Measurements from ENCODE around the gene PPP1R26. TPM values are rescaled to one million over a fixed set of nuclear protein-coding genes. Genes with fewer than 3 reads are reported as not detected.

The PPP1R26 gene
- total and polyA plus RNA-seq, 2 of the 13 experiments (the other 11 are each of a cell fraction or from before 2014, with no cell fraction given), result 8.6 to 11.6 TPM

DNA sequence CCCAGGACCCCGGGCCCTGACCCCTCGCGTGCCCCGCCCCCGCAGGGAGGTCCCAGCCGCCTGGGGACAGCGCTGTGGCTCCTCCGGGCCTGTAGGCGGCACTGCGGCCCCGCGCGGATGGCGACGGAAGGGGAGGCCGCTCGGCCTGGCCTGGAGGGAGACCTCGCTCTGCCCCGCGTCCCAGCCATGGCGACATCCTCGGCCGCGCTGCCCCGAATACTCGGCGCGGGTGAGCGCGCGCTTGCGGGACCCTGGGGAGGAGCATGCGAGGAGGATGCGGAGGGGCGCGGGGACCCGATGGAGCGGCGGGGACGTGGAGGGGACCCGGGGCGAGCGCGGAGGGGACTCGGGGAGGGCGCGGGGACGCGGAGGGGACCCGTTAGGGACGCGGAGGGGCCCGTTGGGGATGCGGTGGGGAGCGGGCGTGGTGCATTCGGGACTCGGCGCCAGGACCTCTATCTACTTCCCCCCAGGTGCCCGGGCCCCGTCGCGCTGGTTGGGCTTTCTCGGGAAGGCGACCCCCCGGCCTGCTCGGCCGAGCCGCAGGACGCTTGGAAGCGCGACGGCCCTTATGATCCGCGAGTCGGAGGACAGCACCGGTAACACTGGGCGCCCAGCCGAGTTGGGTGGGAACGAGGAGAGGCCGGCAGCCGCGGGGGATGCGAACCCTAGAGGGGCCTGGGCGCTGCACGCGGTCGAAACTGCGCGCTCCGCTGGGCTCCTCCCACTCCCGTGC is 21.1 kb downstream of the PPP1R26 start, which contains the start of gene MRPS2 (continued):
- TF ChIP-seq, protein P1, sequence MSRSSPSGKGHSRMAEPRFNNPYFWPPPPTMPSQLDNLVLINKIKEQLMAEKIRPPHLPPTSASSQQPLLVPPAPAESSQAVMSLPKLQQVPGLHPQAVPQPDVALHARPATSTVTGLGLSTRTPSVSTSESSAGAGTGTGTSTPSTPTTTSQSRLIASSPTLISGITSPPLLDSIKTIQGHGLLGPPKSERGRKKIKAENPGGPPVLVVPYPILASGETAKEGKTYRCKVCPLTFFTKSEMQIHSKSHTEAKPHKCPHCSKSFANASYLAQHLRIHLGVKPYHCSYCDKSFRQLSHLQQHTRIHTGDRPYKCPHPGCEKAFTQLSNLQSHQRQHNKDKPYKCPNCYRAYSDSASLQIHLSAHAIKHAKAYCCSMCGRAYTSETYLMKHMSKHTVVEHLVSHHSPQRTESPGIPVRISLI (CRISPR knock-in tag; IDR thresholded peaks at IDR 0.05; ENCODE audit: borderline replicate concordance), result no peak
- TF ChIP-seq TARDBP (CRISPR knock-in tag; IDR thresholded peaks at IDR 0.05) (peak; percentile 75), ELF4 (CRISPR knock-in tag; IDR thresholded peaks at IDR 0.05; ENCODE audit: borderline replicate concordance) (no peak), NFE2 (CRISPR knock-in tag; IDR thresholded peaks at IDR 0.05) (no peak), SPEN (CRISPR knock-in tag; IDR thresholded peaks at IDR 0.05; ENCODE audit: low read depth) (peak; percentile 99), REPIN1 (CRISPR knock-in tag; IDR thresholded peaks at IDR 0.05; ENCODE audit: borderline replicate concordance, low read depth) (peak; percentile 62), ZNF83 (CRISPR knock-in tag; IDR thresholded peaks at IDR 0.05; ENCODE audit: borderline replicate concordance) (peak; percentile 58; the same call in 1 of the 2 replicates), ZFAT (CRISPR knock-in tag; conservative IDR thresholded peaks at IDR 0.05) (no peak), RAD21 (CRISPR knock-in tag; IDR thresholded peaks at IDR 0.05) (peak; percentile 58), ZNF124 (CRISPR knock-in tag; IDR thresholded peaks at IDR 0.05) (peak; percentile 66), ZNF501 (CRISPR knock-in tag; IDR thresholded peaks at IDR 0.05) (peak; percentile 78)
- TF ChIP-seq, protein P2, sequence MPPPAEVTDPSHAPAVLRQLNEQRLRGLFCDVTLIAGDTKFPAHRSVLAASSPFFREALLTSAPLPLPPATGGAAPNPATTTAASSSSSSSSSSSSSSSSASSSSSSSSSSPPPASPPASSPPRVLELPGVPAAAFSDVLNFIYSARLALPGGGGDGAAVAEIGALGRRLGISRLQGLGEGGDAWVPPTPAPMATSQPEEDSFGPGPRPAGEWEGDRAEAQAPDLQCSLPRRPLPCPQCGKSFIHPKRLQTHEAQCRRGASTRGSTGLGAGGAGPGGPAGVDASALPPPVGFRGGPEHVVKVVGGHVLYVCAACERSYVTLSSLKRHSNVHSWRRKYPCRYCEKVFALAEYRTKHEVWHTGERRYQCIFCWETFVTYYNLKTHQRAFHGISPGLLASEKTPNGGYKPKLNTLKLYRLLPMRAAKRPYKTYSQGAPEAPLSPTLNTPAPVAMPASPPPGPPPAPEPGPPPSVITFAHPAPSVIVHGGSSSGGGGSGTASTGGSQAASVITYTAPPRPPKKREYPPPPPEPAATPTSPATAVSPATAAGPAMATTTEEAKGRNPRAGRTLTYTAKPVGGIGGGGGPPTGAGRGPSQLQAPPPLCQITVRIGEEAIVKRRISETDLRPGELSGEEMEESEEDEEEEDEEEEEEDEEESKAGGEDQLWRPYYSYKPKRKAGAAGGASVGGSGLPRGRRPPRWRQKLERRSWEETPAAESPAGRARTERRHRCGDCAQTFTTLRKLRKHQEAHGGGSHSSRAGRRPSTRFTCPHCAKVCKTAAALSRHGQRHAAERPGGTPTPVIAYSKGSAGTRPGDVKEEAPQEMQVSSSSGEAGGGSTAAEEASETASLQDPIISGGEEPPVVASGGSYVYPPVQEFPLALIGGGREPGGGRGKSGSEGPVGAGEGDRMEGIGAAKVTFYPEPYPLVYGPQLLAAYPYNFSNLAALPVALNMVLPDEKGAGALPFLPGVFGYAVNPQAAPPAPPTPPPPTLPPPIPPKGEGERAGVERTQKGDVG (CRISPR knock-in tag; IDR thresholded peaks at IDR 0.05; ENCODE audit: borderline replicate concordance), result no peak
- TF ChIP-seq, protein P3, sequence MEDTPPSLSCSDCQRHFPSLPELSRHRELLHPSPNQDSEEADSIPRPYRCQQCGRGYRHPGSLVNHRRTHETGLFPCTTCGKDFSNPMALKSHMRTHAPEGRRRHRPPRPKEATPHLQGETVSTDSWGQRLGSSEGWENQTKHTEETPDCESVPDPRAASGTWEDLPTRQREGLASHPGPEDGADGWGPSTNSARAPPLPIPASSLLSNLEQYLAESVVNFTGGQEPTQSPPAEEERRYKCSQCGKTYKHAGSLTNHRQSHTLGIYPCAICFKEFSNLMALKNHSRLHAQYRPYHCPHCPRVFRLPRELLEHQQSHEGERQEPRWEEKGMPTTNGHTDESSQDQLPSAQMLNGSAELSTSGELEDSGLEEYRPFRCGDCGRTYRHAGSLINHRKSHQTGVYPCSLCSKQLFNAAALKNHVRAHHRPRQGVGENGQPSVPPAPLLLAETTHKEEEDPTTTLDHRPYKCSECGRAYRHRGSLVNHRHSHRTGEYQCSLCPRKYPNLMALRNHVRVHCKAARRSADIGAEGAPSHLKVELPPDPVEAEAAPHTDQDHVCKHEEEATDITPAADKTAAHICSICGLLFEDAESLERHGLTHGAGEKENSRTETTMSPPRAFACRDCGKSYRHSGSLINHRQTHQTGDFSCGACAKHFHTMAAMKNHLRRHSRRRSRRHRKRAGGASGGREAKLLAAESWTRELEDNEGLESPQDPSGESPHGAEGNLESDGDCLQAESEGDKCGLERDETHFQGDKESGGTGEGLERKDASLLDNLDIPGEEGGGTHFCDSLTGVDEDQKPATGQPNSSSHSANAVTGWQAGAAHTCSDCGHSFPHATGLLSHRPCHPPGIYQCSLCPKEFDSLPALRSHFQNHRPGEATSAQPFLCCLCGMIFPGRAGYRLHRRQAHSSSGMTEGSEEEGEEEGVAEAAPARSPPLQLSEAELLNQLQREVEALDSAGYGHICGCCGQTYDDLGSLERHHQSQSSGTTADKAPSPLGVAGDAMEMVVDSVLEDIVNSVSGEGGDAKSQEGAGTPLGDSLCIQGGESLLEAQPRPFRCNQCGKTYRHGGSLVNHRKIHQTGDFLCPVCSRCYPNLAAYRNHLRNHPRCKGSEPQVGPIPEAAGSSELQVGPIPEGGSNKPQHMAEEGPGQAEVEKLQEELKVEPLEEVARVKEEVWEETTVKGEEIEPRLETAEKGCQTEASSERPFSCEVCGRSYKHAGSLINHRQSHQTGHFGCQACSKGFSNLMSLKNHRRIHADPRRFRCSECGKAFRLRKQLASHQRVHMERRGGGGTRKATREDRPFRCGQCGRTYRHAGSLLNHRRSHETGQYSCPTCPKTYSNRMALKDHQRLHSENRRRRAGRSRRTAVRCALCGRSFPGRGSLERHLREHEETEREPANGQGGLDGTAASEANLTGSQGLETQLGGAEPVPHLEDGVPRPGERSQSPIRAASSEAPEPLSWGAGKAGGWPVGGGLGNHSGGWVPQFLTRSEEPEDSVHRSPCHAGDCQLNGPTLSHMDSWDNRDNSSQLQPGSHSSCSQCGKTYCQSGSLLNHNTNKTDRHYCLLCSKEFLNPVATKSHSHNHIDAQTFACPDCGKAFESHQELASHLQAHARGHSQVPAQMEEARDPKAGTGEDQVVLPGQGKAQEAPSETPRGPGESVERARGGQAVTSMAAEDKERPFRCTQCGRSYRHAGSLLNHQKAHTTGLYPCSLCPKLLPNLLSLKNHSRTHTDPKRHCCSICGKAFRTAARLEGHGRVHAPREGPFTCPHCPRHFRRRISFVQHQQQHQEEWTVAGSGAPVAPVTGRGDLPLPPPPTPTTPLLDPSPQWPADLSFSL (CRISPR knock-in tag; IDR thresholded peaks at IDR 0.05), result 0 out of 2 replicates have a peak, but pooled peaks have one; percentile 54
- TF ChIP-seq, protein P4, sequence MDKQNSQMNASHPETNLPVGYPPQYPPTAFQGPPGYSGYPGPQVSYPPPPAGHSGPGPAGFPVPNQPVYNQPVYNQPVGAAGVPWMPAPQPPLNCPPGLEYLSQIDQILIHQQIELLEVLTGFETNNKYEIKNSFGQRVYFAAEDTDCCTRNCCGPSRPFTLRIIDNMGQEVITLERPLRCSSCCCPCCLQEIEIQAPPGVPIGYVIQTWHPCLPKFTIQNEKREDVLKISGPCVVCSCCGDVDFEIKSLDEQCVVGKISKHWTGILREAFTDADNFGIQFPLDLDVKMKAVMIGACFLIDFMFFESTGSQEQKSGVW (CRISPR knock-in tag; IDR thresholded peaks at IDR 0.05; ENCODE audit: borderline replicate concordance), result no peak
- TF ChIP-seq, protein P5, sequence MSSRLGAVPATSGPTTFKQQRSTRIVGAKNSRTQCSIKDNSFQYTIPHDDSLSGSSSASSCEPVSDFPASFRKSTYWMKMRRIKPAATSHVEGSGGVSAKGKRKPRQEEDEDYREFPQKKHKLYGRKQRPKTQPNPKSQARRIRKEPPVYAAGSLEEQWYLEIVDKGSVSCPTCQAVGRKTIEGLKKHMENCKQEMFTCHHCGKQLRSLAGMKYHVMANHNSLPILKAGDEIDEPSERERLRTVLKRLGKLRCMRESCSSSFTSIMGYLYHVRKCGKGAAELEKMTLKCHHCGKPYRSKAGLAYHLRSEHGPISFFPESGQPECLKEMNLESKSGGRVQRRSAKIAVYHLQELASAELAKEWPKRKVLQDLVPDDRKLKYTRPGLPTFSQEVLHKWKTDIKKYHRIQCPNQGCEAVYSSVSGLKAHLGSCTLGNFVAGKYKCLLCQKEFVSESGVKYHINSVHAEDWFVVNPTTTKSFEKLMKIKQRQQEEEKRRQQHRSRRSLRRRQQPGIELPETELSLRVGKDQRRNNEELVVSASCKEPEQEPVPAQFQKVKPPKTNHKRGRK (CRISPR knock-in tag; IDR thresholded peaks at IDR 0.05), result no peak

All from HepG2 (cell line).